Astrocyte (in vitro differentiated cells and primary cell): ENCODE measurements around the gene DNAJC17. TPM values are rescaled to one million over a fixed set of nuclear protein-coding genes. Genes with fewer than 3 reads are reported as not detected.
A peak's percentile ranks its signal among the peaks of the same experiment; 100 is the strongest.

Source experiments
- DNase-seq: peaks from one replicate; pipeline ENCODE4 v3.0.0-alpha.2; 2010; ENCODE audit warnings: low read depth
- FAIRE-seq: peaks from 2 replicates; lab custom pipeline; 2011; peaks lifted over from hg19 to GRCh38; lab: Jason Lieb, UNC
- H2AFZ ChIP-seq: 2 replicates; pipeline ENCODE4 v1.6.0; 2012; ENCODE audit warnings: low read depth, low read length, inconsistent platforms
- H3K27ac ChIP-seq: 2 replicates; pipeline ENCODE4 v1.5.1; 2011; ENCODE audit warnings: low read depth, low read length, inconsistent platforms
- H3K27me3 ChIP-seq: 2 replicates; pipeline ENCODE4 v1.6.0; 2011; ENCODE audit warnings: low read length, inconsistent platforms; ENCODE audit not compliant: insufficient read depth
- H3K36me3 ChIP-seq: 2 replicates; pipeline ENCODE4 v1.5.1; 2011; ENCODE audit warnings: low read length, inconsistent platforms; ENCODE audit not compliant: insufficient read depth
- H3K4me1 ChIP-seq: 2 replicates; pipeline ENCODE4 v1.5.1; 2011; ENCODE audit warnings: low read length, inconsistent platforms; ENCODE audit not compliant: insufficient read depth
- H3K4me2 ChIP-seq: 2 replicates; pipeline ENCODE4 v1.6.0; 2012; ENCODE audit warnings: low read length, inconsistent platforms
- H3K4me3 ChIP-seq: 2 replicates; pipeline ENCODE4 v1.5.1; 2011; ENCODE audit warnings: low read depth, mild to moderate bottlenecking, low read length, inconsistent platforms; ENCODE audit not compliant: insufficient read depth
- H3K79me2 ChIP-seq: 2 replicates; pipeline ENCODE4 v1.6.0; 2012; ENCODE audit warnings: mild to moderate bottlenecking, low read length, inconsistent platforms; ENCODE audit not compliant: insufficient read depth
- H3K9ac ChIP-seq: 2 replicates; pipeline ENCODE4 v1.6.0; 2012; ENCODE audit warnings: mild to moderate bottlenecking, low read length, inconsistent platforms
- H3K9me3 ChIP-seq: 2 replicates; pipeline ENCODE4 v1.5.1; 2012; ENCODE audit warnings: low read depth, mild to moderate bottlenecking, low read length, inconsistent platforms; ENCODE audit not compliant: insufficient read depth
- H4K20me1 ChIP-seq: 2 replicates; pipeline ENCODE4 v1.6.0; 2012; ENCODE audit warnings: low read length, inconsistent platforms; ENCODE audit not compliant: insufficient read depth
- H3K27ac Mint-ChIP-seq: one replicate; pipeline ENCODE4 v1.8.0; 2021; ENCODE audit warnings: mild to moderate bottlenecking, mixed read lengths; ENCODE audit not compliant: unreplicated experiment
- H3K27me3 Mint-ChIP-seq: one replicate; pipeline ENCODE4 v1.8.0; 2021; ENCODE audit warnings: low read depth, mixed read lengths; ENCODE audit not compliant: unreplicated experiment
- H3K36me3 Mint-ChIP-seq: one replicate; pipeline ENCODE4 v1.8.0; 2021; ENCODE audit warnings: low read depth, mixed read lengths; ENCODE audit not compliant: unreplicated experiment
- H3K4me1 Mint-ChIP-seq: one replicate; pipeline ENCODE4 v1.8.0; 2021; ENCODE audit warnings: low read depth, mixed read lengths; ENCODE audit not compliant: unreplicated experiment
- H3K4me3 Mint-ChIP-seq: one replicate; pipeline ENCODE4 v1.8.0; 2021; ENCODE audit warnings: mild to moderate bottlenecking, moderate library complexity, mixed read lengths; ENCODE audit not compliant: unreplicated experiment
- H3K9me3 Mint-ChIP-seq: one replicate; pipeline ENCODE4 v1.8.0; 2021; ENCODE audit warnings: mild to moderate bottlenecking, mixed read lengths; ENCODE audit not compliant: unreplicated experiment
- EZH2 ChIP-seq: IDR thresholded peaks from 2 replicates; pipeline ENCODE4 v1.6.1; 2012; ENCODE audit warnings: mild to moderate bottlenecking, low read length, inconsistent platforms; ENCODE audit not compliant: insufficient read depth
- total RNA-seq: library from RNA; stranded (reverse); gene quantifications from 2 replicates; pipeline ENCODE4 v1.2.1, GENCODE V29; 2021
- TF ChIP-seq, protein P1 (sequence below): IDR thresholded peaks from 2 replicates; pipeline ENCODE4 v1.5.1; 2011; ENCODE audit warnings: low read depth, mild to moderate bottlenecking, inconsistent platforms, low read length, moderate library complexity; ENCODE audit not compliant: insufficient read depth

DNAJC17 gene
- total RNA-seq, 1 donor from 2014 or later = 21.0 TPM

DNA sequence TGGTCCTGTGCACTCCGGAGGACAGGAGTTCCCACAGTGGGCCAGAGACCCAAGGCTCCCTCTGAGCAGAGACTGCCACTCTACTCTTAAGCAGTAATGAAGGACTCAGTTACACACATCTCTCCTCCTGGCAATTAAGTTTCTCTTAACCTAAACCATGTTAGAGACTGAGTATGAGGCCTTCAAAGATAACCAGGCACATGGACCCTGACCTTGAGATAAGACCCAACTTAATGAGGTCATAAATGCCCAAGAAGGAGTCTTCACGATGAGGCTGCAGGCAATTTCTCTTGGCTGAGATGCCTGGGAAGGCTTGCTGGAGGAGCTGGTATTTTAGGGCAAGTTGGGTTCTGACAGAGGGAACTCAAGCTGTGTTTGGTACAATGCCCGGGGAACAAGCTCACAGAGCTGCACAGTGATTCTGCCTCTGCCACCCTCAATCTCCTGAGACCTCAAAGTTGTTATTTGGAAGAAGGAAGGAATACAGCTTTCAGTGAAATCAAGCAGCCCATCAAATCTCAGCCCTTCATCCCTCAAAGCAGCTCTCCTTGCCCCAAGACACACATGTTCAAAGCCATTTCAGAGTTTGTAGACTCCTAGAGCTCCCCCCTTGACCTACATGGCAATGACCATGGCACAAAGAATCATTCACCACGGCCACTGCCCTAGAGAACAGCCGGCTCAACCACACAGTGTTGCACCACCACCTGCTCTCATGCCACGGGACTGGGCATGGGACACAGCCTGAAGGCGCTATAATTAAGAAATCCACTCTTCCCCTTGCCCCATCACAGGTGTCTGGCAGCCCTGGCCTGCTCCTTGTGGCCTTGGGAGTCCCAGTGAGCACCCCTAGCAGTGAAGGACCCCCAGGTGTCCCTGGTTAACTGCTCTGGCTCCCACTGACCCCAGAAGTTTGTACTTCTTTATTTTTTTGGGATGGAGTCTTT is 59.3 kb downstream of the DNAJC17 start:
- H3K9ac ChIP-seq = no peak overlapping the region
- no peaks in the 10 kb centered on the region for H3K27me3 Mint-ChIP-seq
- no peaks in the 10 kb centered on the region for H3K9me3 ChIP-seq
- no peaks in the 10 kb centered on the region for H3K27me3 ChIP-seq
- no peak overlapping the region for H3K4me3 ChIP-seq
- peaks cover 25% of the 10 kb centered on the region for H3K79me2 ChIP-seq
- no peak overlapping the region for H3K27ac ChIP-seq
- H2AFZ ChIP-seq = no peak overlapping the region
- DNase-seq (no peak), FAIRE-seq (no peak)
- peaks cover 4% of the 10 kb centered on the region for H3K36me3 Mint-ChIP-seq
- H3K4me3 Mint-ChIP-seq = no peak overlapping the region
- H3K36me3 ChIP-seq = peaks cover 10% of the 10 kb centered on the region
- peaks cover 47% of the 10 kb centered on the region for H4K20me1 ChIP-seq
- TF ChIP-seq, protein P1, sequence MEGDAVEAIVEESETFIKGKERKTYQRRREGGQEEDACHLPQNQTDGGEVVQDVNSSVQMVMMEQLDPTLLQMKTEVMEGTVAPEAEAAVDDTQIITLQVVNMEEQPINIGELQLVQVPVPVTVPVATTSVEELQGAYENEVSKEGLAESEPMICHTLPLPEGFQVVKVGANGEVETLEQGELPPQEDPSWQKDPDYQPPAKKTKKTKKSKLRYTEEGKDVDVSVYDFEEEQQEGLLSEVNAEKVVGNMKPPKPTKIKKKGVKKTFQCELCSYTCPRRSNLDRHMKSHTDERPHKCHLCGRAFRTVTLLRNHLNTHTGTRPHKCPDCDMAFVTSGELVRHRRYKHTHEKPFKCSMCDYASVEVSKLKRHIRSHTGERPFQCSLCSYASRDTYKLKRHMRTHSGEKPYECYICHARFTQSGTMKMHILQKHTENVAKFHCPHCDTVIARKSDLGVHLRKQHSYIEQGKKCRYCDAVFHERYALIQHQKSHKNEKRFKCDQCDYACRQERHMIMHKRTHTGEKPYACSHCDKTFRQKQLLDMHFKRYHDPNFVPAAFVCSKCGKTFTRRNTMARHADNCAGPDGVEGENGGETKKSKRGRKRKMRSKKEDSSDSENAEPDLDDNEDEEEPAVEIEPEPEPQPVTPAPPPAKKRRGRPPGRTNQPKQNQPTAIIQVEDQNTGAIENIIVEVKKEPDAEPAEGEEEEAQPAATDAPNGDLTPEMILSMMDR = no peak
- no peak for TF ChIP-seq EZH2
- no peak overlapping the region for H3K4me2 ChIP-seq
- peaks cover 23% of the 10 kb centered on the region for H3K4me1 Mint-ChIP-seq
- no peaks in the 10 kb centered on the region for H3K9me3 Mint-ChIP-seq
- no peak overlapping the region for H3K27ac Mint-ChIP-seq
- peaks cover 10% of the 10 kb centered on the region for H3K4me1 ChIP-seq

DNA sequence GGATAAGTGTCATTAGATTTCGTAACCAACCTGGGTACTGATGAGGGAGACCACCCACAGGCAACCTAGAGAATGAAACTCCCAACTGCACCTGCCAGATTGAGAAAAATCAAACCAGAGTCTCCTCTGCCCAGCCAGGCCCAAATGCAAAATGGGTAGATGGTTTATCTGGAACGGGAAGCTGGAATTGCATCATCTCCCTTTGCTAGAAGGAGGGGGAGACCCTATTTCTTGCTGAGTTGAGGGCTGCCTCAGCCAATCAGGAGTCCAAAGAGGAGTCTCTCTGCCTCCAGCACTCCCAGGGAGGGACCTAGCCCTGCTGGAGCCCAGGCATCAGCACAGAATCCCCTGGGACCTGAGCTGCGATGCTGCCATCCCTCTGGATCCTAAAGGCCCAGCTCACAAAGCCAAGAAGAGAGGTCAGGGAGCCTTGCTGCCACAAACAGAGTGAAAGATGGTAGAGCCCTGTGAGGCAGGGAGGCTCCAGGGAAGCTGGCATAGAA is 60.3 kb downstream of the DNAJC17 start:
- Histone ChIP-seq H3K27me3 (no peaks in the 10 kb centered on the region), H3K9ac (no peak overlapping the region), H3K9me3 (no peaks in the 10 kb centered on the region), H4K20me1 (peaks cover 43% of the 10 kb centered on the region), H3K27ac (no peak overlapping the region), H2AFZ (no peak overlapping the region), H3K4me1 (peaks cover 10% of the 10 kb centered on the region), H3K79me2 (peaks cover 15% of the 10 kb centered on the region), H3K36me3 (peaks cover 19% of the 10 kb centered on the region), H3K4me2 (no peak overlapping the region), H3K4me3 (no peak overlapping the region)
- Mint-ChIP-seq H3K9me3 (no peaks in the 10 kb centered on the region), H3K4me1 (peaks cover 16% of the 10 kb centered on the region), H3K27me3 (no peaks in the 10 kb centered on the region), H3K4me3 (no peak overlapping the region), H3K27ac (no peak overlapping the region), H3K36me3 (peaks cover 7% of the 10 kb centered on the region)
- FAIRE-seq = no peak
- no peak for DNase-seq
- TF ChIP-seq EZH2 = no peak
- TF ChIP-seq, protein P1 = no peak

DNA sequence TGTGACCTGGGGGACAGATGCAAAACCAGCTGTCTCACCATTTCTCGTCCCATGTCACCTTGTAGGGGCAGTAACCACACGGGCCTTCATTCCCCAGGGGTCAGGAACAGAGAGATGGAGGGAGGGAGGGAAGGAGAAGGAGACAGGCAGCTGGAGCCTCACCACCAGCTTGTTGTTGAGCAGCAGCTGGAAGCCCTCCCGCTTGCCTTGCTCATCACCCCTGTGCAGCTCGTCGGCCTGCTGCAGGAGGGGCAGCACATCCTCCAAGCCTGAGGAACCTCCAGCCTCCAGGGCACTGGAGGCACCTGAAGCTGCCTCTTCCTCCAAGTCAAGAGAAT is 62.5 kb downstream of the DNAJC17 start:
- peaks cover 12% of the 10 kb centered on the region for H3K36me3 Mint-ChIP-seq
- DNase-seq (no peak), FAIRE-seq (no peak)
- no peak overlapping the region for H2AFZ ChIP-seq
- TF ChIP-seq, protein P1 = no peak
- no peak for TF ChIP-seq EZH2
- H4K20me1 ChIP-seq = peaks cover 38% of the 10 kb centered on the region
- H3K9me3 ChIP-seq = no peaks in the 10 kb centered on the region
- H3K27me3 ChIP-seq = no peaks in the 10 kb centered on the region
- H3K4me1 ChIP-seq = peaks cover 10% of the 10 kb centered on the region
- H3K4me3 ChIP-seq = no peak overlapping the region
- peak overlapping the region; percentile 13 for H3K27ac ChIP-seq
- no peaks in the 10 kb centered on the region for H3K79me2 ChIP-seq
- peak overlapping the region; percentile 14 for H3K27ac Mint-ChIP-seq
- no peak overlapping the region for H3K9ac ChIP-seq
- no peaks in the 10 kb centered on the region for H3K27me3 Mint-ChIP-seq
- no peak overlapping the region for H3K4me3 Mint-ChIP-seq
- no peaks in the 10 kb centered on the region for H3K9me3 Mint-ChIP-seq
- H3K4me1 Mint-ChIP-seq = peaks cover 16% of the 10 kb centered on the region
- H3K4me2 ChIP-seq = no peak overlapping the region
- peaks cover 28% of the 10 kb centered on the region for H3K36me3 ChIP-seq
